Naive thymus-derived CD4-positive, alpha-beta T cell (primary cell): ENCODE measurements around the gene TMED5. TPM values are rescaled to one million over a fixed set of nuclear protein-coding genes. Genes with fewer than 3 reads are reported as not detected.

Source experiments
- ATAC-seq: fragments of 150-1000 bp; cut with Tn5 transposase; 2 replicates; pipeline ENCODE4 v1.10.0; 2021; ENCODE audit warnings: mild to moderate bottlenecking, moderate library complexity
- CTCF ChIA-PET: fragments of 350-600 bp; sonication (Branson Sonifier 250); formaldehyde crosslinking; loops from one replicate; lab custom pipeline; 2021; ENCODE audit warnings: antibody characterized with exemption; lab: Charles Lee
- POLR2A ChIA-PET: fragments of 350-600 bp; sonication (Branson Sonifier 250); formaldehyde crosslinking; loops from one replicate; lab custom pipeline; 2021; ENCODE audit warnings: antibody characterized with exemption, inconsistent platforms; lab: Charles Lee
- DNase-seq, 9 donors: peaks; one replicate each; pipeline versions ENCODE4 v3.0.0 to v3.0.0-alpha.2; 2020 to 2022; ENCODE audit warnings: mixed read lengths in 1 of 9
- H3K27ac ChIP-seq: one replicate; pipeline ENCODE4 v1.7.0; 2013; ENCODE audit warnings: mild to moderate bottlenecking, low read depth, low read length, moderate library complexity
- H3K27me3 ChIP-seq, 2 donors: one replicate each; pipeline ENCODE4 v1.7.0; 2013; ENCODE audit warnings: low read length in 2 of 2, mild to moderate bottlenecking in 2 of 2, moderate library complexity in 2 of 2; ENCODE audit not compliant: control insufficient read depth in 2 of 2, insufficient read depth in 2 of 2
- H3K36me3 ChIP-seq, 3 experiments: 1 replicate in 2 of 3; 2 replicates in 1 of 3; pipeline ENCODE4 v1.7.0; 2013; ENCODE audit warnings: low read length in 3 of 3, mild to moderate bottlenecking in 3 of 3, moderate library complexity in 1 of 3; ENCODE audit not compliant: insufficient read depth in 3 of 3, control insufficient read depth in 2 of 3
- H3K4me1 ChIP-seq, 2 donors: one replicate each; pipeline ENCODE4 v1.7.0; 2013; ENCODE audit warnings: low read length in 2 of 2, mild to moderate bottlenecking in 2 of 2, moderate library complexity in 1 of 2; ENCODE audit not compliant: control insufficient read depth in 2 of 2, insufficient read depth in 2 of 2
- H3K4me3 ChIP-seq: 2 replicates; pipeline ENCODE4 v1.7.0; 2013; ENCODE audit warnings: mild to moderate bottlenecking, low read length
- H3K9me3 ChIP-seq, 3 experiments: 1 replicate in 2 of 3; 2 replicates in 1 of 3; pipeline ENCODE4 v1.7.0; 2013; ENCODE audit warnings: low read length in 3 of 3; ENCODE audit not compliant: control insufficient read depth in 2 of 3
- H3K27ac Mint-ChIP-seq, 9 donors: one replicate each; pipeline ENCODE4 v1.8.0; 2020 to 2022; ENCODE audit warnings: mixed read lengths in 9 of 9, mild to moderate bottlenecking in 8 of 9, moderate library complexity in 5 of 9, inconsistent platforms in 2 of 9
- H3K27me3 Mint-ChIP-seq, 5 donors: one replicate each; pipeline ENCODE4 v1.8.0; 2021 to 2022; ENCODE audit warnings: mixed read lengths in 5 of 5, mild to moderate bottlenecking in 1 of 5
- H3K36me3 Mint-ChIP-seq, 5 donors: one replicate each; pipeline ENCODE4 v1.8.0; 2020 to 2022; ENCODE audit warnings: mixed read lengths in 5 of 5, mild to moderate bottlenecking in 3 of 5, inconsistent platforms in 1 of 5
- H3K4me1 Mint-ChIP-seq, 7 donors: one replicate each; pipeline ENCODE4 v1.8.0; 2020 to 2022; ENCODE audit warnings: mixed read lengths in 7 of 7, mild to moderate bottlenecking in 3 of 7, inconsistent platforms in 1 of 7
- H3K4me3 Mint-ChIP-seq, 10 donors: one replicate each; pipeline ENCODE4 v1.8.0; 2020 to 2022; ENCODE audit warnings: mild to moderate bottlenecking in 10 of 10, mixed read lengths in 10 of 10, moderate library complexity in 6 of 10, inconsistent platforms in 2 of 10
- H3K9me3 Mint-ChIP-seq, 11 donors: one replicate each; pipeline ENCODE4 v1.8.0; 2020 to 2022; ENCODE audit warnings: mixed read lengths in 11 of 11, mild to moderate bottlenecking in 4 of 11, inconsistent platforms in 1 of 11, moderate library complexity in 1 of 11
- intact Hi-C, 2 donors: fragments of 100-400 bp; cut with micrococcal nuclease; formaldehyde crosslinking; loops; one replicate each; pipeline ENCODE4 v1.15.1; 2023
- polyA plus RNA-seq, 2 donors: library from polyadenylated mRNA; unstranded; fragments of 300-500 nt; fragmentation: Illumina TruSeq; gene quantifications; one replicate each; pipeline ENCODE4 v1.2.3, GENCODE V29; 2021
- total RNA-seq, 6 experiments: library from RNA in 5 of 6; stranded (reverse) in 5 of 6; gene quantifications; 1 replicate in 5 of 6; 2 replicates in 1 of 6; pipeline ENCODE4 v1.2.3 and lab custom pipeline; 2021 to 2026

Gene TMED5
- total and polyA plus RNA-seq, 7 experiments from 2014 or later: 17.6 to 60.0 (median 40.8) TPM

GRCh38 chr1:93111065-93111464, 69.1 kb downstream of the TMED5 start:
- ChIA-PET CTCF (no interaction called here), POLR2A (no interaction called here)
- peaks cover 18 to 53% (median 36%) of the 10 kb centered on the region in 7 donors for H3K4me1 Mint-ChIP-seq

DNA sequence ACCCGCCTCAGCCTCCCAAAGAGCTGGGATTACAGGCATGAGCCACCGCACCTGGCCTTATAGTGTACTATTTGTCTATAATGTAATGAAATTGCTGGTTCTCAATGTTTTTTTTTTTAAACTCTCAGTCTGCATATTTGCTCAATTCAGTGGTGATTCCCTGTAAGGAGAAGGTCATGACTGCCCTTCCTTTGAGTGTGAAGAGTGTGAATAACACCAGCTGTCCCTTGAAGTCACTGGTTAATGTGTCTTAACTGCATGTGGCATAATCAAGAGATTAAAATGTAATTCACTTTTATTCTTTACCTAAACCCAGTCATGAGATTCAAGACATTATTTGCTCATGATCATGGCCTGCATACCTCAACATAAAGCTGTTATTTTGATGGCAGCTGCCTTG, 70.6 kb downstream of the TMED5 start:
- Mint-ChIP-seq H3K9me3 (peaks cover 0 to 37% (median 14%) of the 10 kb centered on the region in 11 donors), H3K36me3 (peaks cover 20 to 53% (median 48%) of the 10 kb centered on the region in 5 donors), H3K27me3 (no peaks in the 10 kb centered on the region), H3K4me1 (peaks cover 24 to 60% (median 36%) of the 10 kb centered on the region in 7 donors), H3K4me3 (peak overlapping the region in 3 of 10 donors; percentile 23 to 51 (median 40)), H3K27ac (no peak overlapping the region)
- no peak for DNase-seq
- Histone ChIP-seq H3K4me3 (no peak overlapping the region), H3K27ac (no peak overlapping the region), H3K4me1 (no peaks in the 10 kb centered on the region), H3K9me3 (no peaks in the 10 kb centered on the region), H3K36me3 (peaks cover 0 to 35% (median 0%) of the 10 kb centered on the region in 3 experiments), H3K27me3 (no peaks in the 10 kb centered on the region)
- no peak for ATAC-seq
- ChIA-PET CTCF (no interaction called here), POLR2A (no interaction called here)
- intact Hi-C loops: no loop called here

More at GRCh38 chr1:93111065-93111464, 69.1 kb downstream of the TMED5 start:
- Histone ChIP-seq H3K36me3 (peaks cover 0 to 37% (median 0%) of the 10 kb centered on the region in 3 experiments), H3K9me3 (no peaks in the 10 kb centered on the region), H3K4me1 (no peaks in the 10 kb centered on the region), H3K27me3 (no peaks in the 10 kb centered on the region), H3K27ac (no peak overlapping the region), H3K4me3 (no peak overlapping the region)
- H3K36me3 Mint-ChIP-seq: peaks cover 16 to 44% (median 40%) of the 10 kb centered on the region in 5 donors
- H3K4me3 Mint-ChIP-seq: no peak overlapping the region
- H3K9me3 Mint-ChIP-seq: peaks cover 0 to 27% (median 12%) of the 10 kb centered on the region in 11 donors
- DNase-seq (no peak), ATAC-seq (no peak)
- peak overlapping the region in 1 of 9 donors; percentile 9 for H3K27ac Mint-ChIP-seq
- H3K27me3 Mint-ChIP-seq: no peaks in the 10 kb centered on the region
- intact Hi-C loops: no loop called here

DNA sequence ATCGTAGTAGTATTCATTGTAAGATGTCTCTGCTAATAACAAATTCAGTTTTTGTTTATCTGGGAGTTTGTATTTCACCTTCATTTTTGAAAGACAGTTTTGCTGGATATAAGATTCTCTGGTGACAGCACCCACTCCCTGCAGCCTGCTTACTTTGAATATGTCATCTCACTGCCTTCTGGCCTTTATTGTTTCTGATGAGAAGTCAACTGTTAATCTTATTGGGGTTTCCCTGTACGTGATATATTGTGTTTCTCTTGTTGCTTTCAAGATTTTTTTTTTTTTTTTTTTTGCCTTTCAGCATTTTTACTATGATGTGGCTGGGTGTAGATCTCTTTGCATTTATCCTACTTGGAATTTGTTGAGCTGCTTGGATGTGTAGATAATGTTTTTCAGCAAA, 71.9 kb downstream of the TMED5 start:
- intact Hi-C loops: no loop called here
- ChIA-PET POLR2A (no interaction called here), CTCF (no interaction called here)
- Mint-ChIP-seq H3K9me3 (peaks cover 0 to 37% (median 14%) of the 10 kb centered on the region in 11 donors), H3K4me3 (peak overlapping the region in 2 of 10 donors; percentile 20 to 44), H3K27ac (no peak overlapping the region), H3K27me3 (no peaks in the 10 kb centered on the region), H3K4me1 (peaks cover 25 to 58% (median 36%) of the 10 kb centered on the region in 7 donors), H3K36me3 (peaks cover 20 to 61% (median 53%) of the 10 kb centered on the region in 5 donors)
- Histone ChIP-seq H3K9me3 (no peaks in the 10 kb centered on the region), H3K27ac (no peak overlapping the region), H3K4me3 (no peak overlapping the region), H3K4me1 (no peaks in the 10 kb centered on the region), H3K27me3 (no peaks in the 10 kb centered on the region), H3K36me3 (peaks cover 0 to 29% (median 0%) of the 10 kb centered on the region in 3 experiments)
- DNase-seq (no peak), ATAC-seq (no peak)

DNA sequence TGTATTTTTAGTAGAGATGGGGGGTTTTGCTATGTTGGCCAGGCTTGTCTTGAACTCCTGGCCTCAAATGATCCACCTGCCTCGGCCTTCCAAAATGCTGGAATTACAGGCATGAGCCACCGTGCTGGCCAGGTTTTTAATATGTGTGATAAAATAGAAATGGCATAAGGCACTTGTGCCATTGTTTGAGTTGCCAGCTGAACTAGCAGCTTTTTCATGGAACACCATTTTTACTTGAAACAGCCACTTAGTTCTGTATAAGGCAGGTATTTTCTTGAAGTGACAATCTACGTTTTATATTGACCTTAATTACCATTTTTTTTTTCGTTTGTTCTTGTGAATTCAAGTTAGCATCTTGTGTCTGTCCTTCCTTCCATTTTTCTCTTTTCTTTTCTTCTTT, 72.8 kb downstream of the TMED5 start:
- H3K4me1 ChIP-seq: no peaks in the 10 kb centered on the region
- H3K9me3 Mint-ChIP-seq: peaks cover 0 to 37% (median 14%) of the 10 kb centered on the region in 11 donors
- H3K27me3 ChIP-seq: no peaks in the 10 kb centered on the region
- peaks cover 0 to 23% (median 0%) of the 10 kb centered on the region in 3 experiments for H3K36me3 ChIP-seq
- H3K4me3 ChIP-seq: no peak overlapping the region
- ChIA-PET CTCF (no interaction called here), POLR2A (interaction anchor here (0.7 kb wide), 1 partner anchor 16 kb away, joined by 3 read pairs; no protein-coding TSS in a partner anchor)
- H3K27ac ChIP-seq: no peak overlapping the region
- intact Hi-C loops: no loop called here
- DNase-seq (no peak), ATAC-seq (no peak)
- peaks cover 20 to 58% (median 55%) of the 10 kb centered on the region in 5 donors for H3K36me3 Mint-ChIP-seq
- peak overlapping the region in 1 of 10 donors; percentile 20 for H3K4me3 Mint-ChIP-seq
- H3K4me1 Mint-ChIP-seq: peaks cover 24 to 57% (median 36%) of the 10 kb centered on the region in 7 donors
- H3K27ac Mint-ChIP-seq: no peak overlapping the region
- no peaks in the 10 kb centered on the region for H3K27me3 Mint-ChIP-seq
- no peaks in the 10 kb centered on the region for H3K9me3 ChIP-seq

GRCh38 chr1:93106226-93106625, 74.0 kb downstream of the TMED5 start:
- ChIA-PET POLR2A (no interaction called here), CTCF (no interaction called here)
- Mint-ChIP-seq H3K27ac (no peak overlapping the region), H3K27me3 (no peaks in the 10 kb centered on the region), H3K4me3 (no peak overlapping the region), H3K4me1 (peaks cover 22 to 55% (median 37%) of the 10 kb centered on the region in 7 donors), H3K36me3 (peaks cover 20 to 62% (median 55%) of the 10 kb centered on the region in 5 donors), H3K9me3 (peaks cover 0 to 37% (median 14%) of the 10 kb centered on the region in 11 donors)
- intact Hi-C loops: no loop called here
- peaks cover 0 to 23% (median 0%) of the 10 kb centered on the region in 3 experiments for H3K36me3 ChIP-seq
- no peak overlapping the region for H3K4me3 ChIP-seq
- H3K27ac ChIP-seq: no peak overlapping the region
- H3K9me3 ChIP-seq: no peaks in the 10 kb centered on the region
- DNase-seq (no peak), ATAC-seq (no peak)
- H3K27me3 ChIP-seq: no peaks in the 10 kb centered on the region
- H3K4me1 ChIP-seq: no peaks in the 10 kb centered on the region

- CTCF ChIA-PET: no interaction called here
- POLR2A ChIA-PET: no interaction called here
- Histone ChIP-seq H3K36me3 (peaks cover 0 to 13% (median 0%) of the 10 kb centered on the region in 3 experiments), H3K27ac (no peak overlapping the region), H3K9me3 (no peaks in the 10 kb centered on the region), H3K27me3 (no peaks in the 10 kb centered on the region), H3K4me1 (peaks cover 0 to 6% of the 10 kb centered on the region in 2 donors), H3K4me3 (no peak overlapping the region)
- intact Hi-C loops: no loop called here
- no peak for DNase-seq
- no peak for ATAC-seq
- Mint-ChIP-seq H3K36me3 (peaks cover 13 to 45% (median 37%) of the 10 kb centered on the region in 5 donors), H3K27me3 (no peaks in the 10 kb centered on the region), H3K4me1 (peaks cover 30 to 63% (median 54%) of the 10 kb centered on the region in 7 donors), H3K27ac (peak overlapping the region in 4 of 9 donors; percentile 14 to 45 (median 26)), H3K4me3 (no peak overlapping the region), H3K9me3 (peaks cover 0 to 19% (median 5%) of the 10 kb centered on the region in 11 donors)
These were observed 78.1 kb downstream of the TMED5 start for GRCh38 chr1:93102142-93102541.
